K562 (cell line): ENCODE measurements around the gene SAP30BP. TPM values are rescaled to one million over a fixed set of nuclear protein-coding genes. Genes with fewer than 3 reads are reported as not detected.

Experiments used
- ATAC-seq: fragments of 200-7000 bp; cut with Tn5 transposase; 3 replicates; pipeline ENCODE4 v1.9.1; 2020; ENCODE audit warnings: moderate library complexity
- BruUV-seq: library from RNA; stranded (reverse); fragments of 400-500 nt; replicated peaks from 2 replicates; lab custom pipeline; 2021; lab: Mats Ljungman, UMichigan
- CTCF ChIA-PET: fragments of 300-600 bp; formaldehyde crosslinking; extraction: SDS; loops from one replicate; lab custom pipeline; 2021; ENCODE audit warnings: low intra/inter-chr PET ratio; lab: Yijun Ruan, JAX
- POLR2A ChIA-PET: fragments of 300-600, 350-650 bp; sonication (Branson Sonifier 250); formaldehyde crosslinking; extraction: SDS; loops from one replicate; lab custom pipeline; 2021; ENCODE audit warnings: antibody characterized with exemption, inconsistent platforms; lab: Yijun Ruan, JAX
- DNase-seq, 4 experiments: peaks; one replicate each; pipeline versions ENCODE4 v3.0.0 to v3.0.0-alpha.2; 2011 to 2018; ENCODE audit warnings: low spot score in 3 of 4, mixed read lengths in 3 of 4; ENCODE audit errors: extremely low read depth in 1 of 4
- FAIRE-seq: peaks from 2 replicates; lab custom pipeline; 2011; peaks lifted over from hg19 to GRCh38; lab: Jason Lieb, UNC
- H2AFZ ChIP-seq: 2 replicates; pipeline ENCODE4 v1.6.0; 2011; ENCODE audit warnings: low read depth, low read length, control low read depth, inconsistent platforms
- H3K27ac ChIP-seq: fragments of 200-600 bp; 3 replicates; pipeline ENCODE4 v1.8.0; 2011; ENCODE audit warnings: low read depth, mild to moderate bottlenecking, control low read depth, inconsistent platforms, low read length, moderate library complexity, mixed read lengths; ENCODE audit errors: extremely low read depth
- H3K27me3 ChIP-seq, 2 experiments: fragments of 300-600 bp in 1 of 2; 2 replicates in 1 of 2; 3 replicates in 1 of 2; pipeline versions ENCODE4 v1.6.0 to v1.8.0; 2011; ENCODE audit warnings: inconsistent platforms in 2 of 2, low read length in 2 of 2, mild to moderate bottlenecking in 1 of 2, mixed read lengths in 1 of 2, moderate library complexity in 1 of 2; ENCODE audit not compliant: control insufficient read depth in 2 of 2, insufficient read depth in 2 of 2
- H3K36me3 ChIP-seq: fragments of 300-600 bp; 3 replicates; pipeline ENCODE4 v1.8.0; 2011; ENCODE audit warnings: mild to moderate bottlenecking, low read length, inconsistent platforms; ENCODE audit not compliant: control insufficient read depth, insufficient read depth
- H3K4me1 ChIP-seq, 2 experiments: fragments of 200-600 bp in 1 of 2; replicated peaks in 1 of 2; 2 replicates in 1 of 2; 3 replicates in 1 of 2; pipeline versions ENCODE4 v1.5.1 to v1.8.0; 2011; ENCODE audit warnings: inconsistent platforms in 2 of 2, low read length in 2 of 2, mild to moderate bottlenecking in 1 of 2, mixed read lengths in 1 of 2, moderate library complexity in 1 of 2; ENCODE audit not compliant: control insufficient read depth in 2 of 2, insufficient read depth in 2 of 2
- H3K4me2 ChIP-seq: 2 replicates; pipeline ENCODE4 v1.6.1; 2011; ENCODE audit warnings: low read length, control low read depth, inconsistent platforms, mixed read lengths; ENCODE audit not compliant: insufficient read depth
- H3K4me3 ChIP-seq: fragments of 200-600 bp; sonication (generic), shearing (Covaris generic); 2 replicates; pipeline ENCODE4 v1.5.1; 2016; ENCODE audit warnings: control low read depth, inconsistent platforms
- H3K79me2 ChIP-seq: fragments of 200-600 bp; 3 replicates; pipeline ENCODE4 v1.8.0; 2011; ENCODE audit warnings: low read length, inconsistent platforms; ENCODE audit not compliant: control insufficient read depth, insufficient read depth
- H3K9ac ChIP-seq, 2 experiments: 2 replicates each; pipeline versions ENCODE4 v1.6.0 to v1.6.1; 2011; ENCODE audit warnings: low read depth in 2 of 2, low read length in 2 of 2, control low read depth in 1 of 2, inconsistent platforms in 1 of 2, mild to moderate bottlenecking in 1 of 2, mixed read lengths in 1 of 2; ENCODE audit not compliant: insufficient read depth in 1 of 2
- H3K9me1 ChIP-seq: one replicate; pipeline ENCODE4 v1.6.0; 2011; ENCODE audit warnings: inconsistent platforms, mild to moderate bottlenecking, low read length, moderate library complexity; ENCODE audit not compliant: control insufficient read depth, insufficient read depth
- H3K9me3 ChIP-seq: replicated peaks from 2 replicates; pipeline ENCODE4 v1.5.1; 2011; ENCODE audit warnings: low read depth, low read length, inconsistent platforms; ENCODE audit not compliant: control insufficient read depth, insufficient read depth
- H4K20me1 ChIP-seq: replicated peaks from 2 replicates; pipeline ENCODE4 v1.6.1; 2011; ENCODE audit warnings: low read length, inconsistent platforms, mixed read lengths; ENCODE audit not compliant: control insufficient read depth, insufficient read depth
- CBX2 ChIP-seq: fragments of 200-600 bp; sonication (generic); IDR thresholded peaks from one replicate; pipeline ENCODE4 v1.6.1; 2012; ENCODE audit warnings: mild to moderate bottlenecking, low read length, inconsistent platforms; ENCODE audit not compliant: insufficient read depth, poor library complexity, severe bottlenecking
- MGA ChIP-seq: fragments of 450-650 bp; IDR thresholded peaks from 2 replicates; pipeline ENCODE4 v1.6.1; 2016; ENCODE audit warnings: mild to moderate bottlenecking, moderate library complexity
- MTA3 ChIP-seq: fragments of 450-650 bp; formaldehyde crosslinking; IDR thresholded peaks from 2 replicates; pipeline ENCODE4 v1.6.1; 2017; ENCODE audit warnings: mild to moderate bottlenecking, borderline replicate concordance
- PHB2 ChIP-seq: fragments of 450-650 bp; IDR thresholded peaks from 2 replicates; pipeline ENCODE4 v1.6.1; 2017; ENCODE audit warnings: low read depth
- PTTG1 ChIP-seq: fragments of 450-650 bp; IDR thresholded peaks from 2 replicates; pipeline ENCODE4 v1.6.1; 2016; ENCODE audit warnings: low read depth, mild to moderate bottlenecking, missing genetic modification characterization, missing compliant biosample characterization
- SMC3 ChIP-seq: conservative IDR thresholded peaks from 2 replicates; pipeline ENCODE4 v1.6.1; 2011; ENCODE audit warnings: low read depth, low read length, improper control_type of control experiment; ENCODE audit not compliant: insufficient read depth
- VEZF1 ChIP-seq: fragments of 200-800 bp; sonication (Bioruptor generic); IDR thresholded peaks from 2 replicates; pipeline ENCODE4 v1.6.1; 2017; ENCODE audit warnings: missing genetic modification characterization, missing compliant biosample characterization
- YBX1 ChIP-seq: fragments of 450-650 bp; IDR thresholded peaks from 2 replicates; pipeline ENCODE4 v1.7.1; 2016; ENCODE audit warnings: mild to moderate bottlenecking
- ZKSCAN1 ChIP-seq: fragments of 150-350 bp; IDR thresholded peaks from 2 replicates; pipeline ENCODE4 v1.6.1; 2016; ENCODE audit warnings: low read depth, low read length
- ZNF253 ChIP-seq: fragments of 250-450 bp; sonication (Bioruptor Pico); conservative IDR thresholded peaks from 2 replicates; pipeline ENCODE4 v1.6.1; 2021; ENCODE audit warnings: mild to moderate bottlenecking
- WGBS: fragments of 100-300 bp; shearing (Covaris generic); methylation state at CpG from one replicate; pipeline ENCODE4 v1.1.6; 2016; ENCODE audit warnings: low coverage, mixed read lengths; ENCODE audit not compliant: insufficient coverage; ENCODE audit errors: missing lambda C conversion rate; 5-methylcytosine and 5-hydroxymethylcytosine counted together
- in situ Hi-C: fragments of 300-500 bp; cut with MboI; formaldehyde crosslinking; loops from 4 replicates; pipeline ENCODE4 v1.15.0; 2018; ENCODE audit warnings: inconsistent platforms, mixed read lengths
- intact Hi-C: fragments of 100-400 bp; cut with micrococcal nuclease; formaldehyde crosslinking; loops from 2 replicates; pipeline ENCODE4 v1.14.2; 2022
- polyA plus RNA-seq, 8 experiments: library from polyadenylated mRNA; depleted of rRNA in 4 of 8; stranded (reverse) in 5 of 8; unstranded in 3 of 8; fragments of >200 nt; fragmentation: Nextera tagmentation in 2 of 8; fragmentation: Illumina TruSeq in 1 of 8; extraction: Ambion mirVana in 2 of 8; extraction: Trizol in 1 of 8; gene quantifications; 2 replicates each; pipeline versions ENCODE4 v1.2.1 to v1.2.3, GENCODE V29; 2011 to 2014; ENCODE audit warnings: inconsistent platforms in 1 of 8, missing spikeins in 1 of 8
- total RNA-seq, 7 experiments: library from RNA; depleted of rRNA in 6 of 7; stranded (reverse); fragments of >200 nt in 6 of 7; fragmentation: Illumina TruSeq in 2 of 7; extraction: Trizol in 2 of 7; gene quantifications; 2 replicates each; pipeline versions ENCODE4 v1.2.1 to v1.2.3, GENCODE V29; 2011 to 2021; ENCODE audit warnings: low replicate concordance in 1 of 7

The SAP30BP gene
- total and polyA plus RNA-seq, 9 of the 15 experiments (the other 6 are each of a cell fraction or from before 2014, with no cell fraction given): 45.3 to 154 (median 71.7) TPM

DNA sequence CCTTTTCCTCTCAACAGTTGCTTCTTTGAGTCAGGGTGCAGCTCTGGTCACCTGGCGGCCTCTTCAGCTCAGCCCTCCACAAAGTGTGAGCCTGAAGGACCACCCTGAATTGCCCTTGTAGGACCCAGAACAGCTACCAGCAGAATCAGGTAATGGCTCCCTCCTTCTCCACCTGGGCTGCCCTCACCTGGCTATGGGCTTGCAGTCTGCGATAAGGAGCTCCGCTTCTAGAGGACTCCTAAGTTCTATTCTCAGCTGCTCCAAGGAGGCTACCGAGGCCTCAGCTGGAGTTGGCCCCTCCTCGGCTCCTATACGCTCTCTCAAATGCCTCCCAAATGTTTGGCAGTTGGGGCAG is 20.5 kb upstream of the SAP30BP start (continued):
- TF ChIP-seq VEZF1: no peak
- no peak for TF ChIP-seq CBX2
- no peak for TF ChIP-seq YBX1
- no peak for TF ChIP-seq ZKSCAN1
- TF ChIP-seq PHB2: no peak
- TF ChIP-seq MTA3: no peak
- no peak for TF ChIP-seq PTTG1
- TF ChIP-seq, all 486 proteins: peak for 0

GRCh38 chr17:75647061-75647460 is 20.1 kb upstream of the SAP30BP start:
- ChIA-PET CTCF (no interaction called here), POLR2A (interaction anchor here (0.7 to 1.0 kb wide), 2 partner anchors 10 to 133 kb away, joined by 3 to 5 read pairs; no protein-coding TSS in a partner anchor)
- H2AFZ ChIP-seq: no peak overlapping the region
- H3K4me2 ChIP-seq: no peak overlapping the region
- WGBS: 86% methylated on average over 7 of the region's 7 CpGs
- H3K79me2 ChIP-seq: no peaks in the 10 kb centered on the region
- no peaks in the 10 kb centered on the region for H3K9me3 ChIP-seq
- no peak for DNase-seq
- H4K20me1 ChIP-seq: 0 out of 2 replicates have a peak, but pooled peaks cover 6% of the 10 kb centered on the region
- no TSS peak for BruUV-seq
- H3K9me1 ChIP-seq: peaks cover 3% of the 10 kb centered on the region
- FAIRE-seq: no peak
- H3K27ac ChIP-seq: no peak overlapping the region
- H3K36me3 ChIP-seq: peaks cover 25% of the 10 kb centered on the region
- H3K4me1 ChIP-seq: peaks cover 11 to 20% of the 10 kb centered on the region in 2 experiments; a peak in 4 of 5 replicates
- no peaks in the 10 kb centered on the region for H3K27me3 ChIP-seq
- ATAC-seq: no peak
- in situ Hi-C loops: no loop called here
- peak overlapping the region in 1 of 2 experiments; percentile 10; a peak in 1 of 4 replicates for H3K9ac ChIP-seq
- intact Hi-C loops: no loop called here
- H3K4me3 ChIP-seq: no peak overlapping the region
- TF ChIP-seq MGA: no peak
- no peak for TF ChIP-seq ZNF253
- no peak for TF ChIP-seq SMC3
